ENCODE results near the gene FMNL3. TPM values are rescaled to one million over a fixed set of nuclear protein-coding genes. Genes with fewer than 3 reads are reported as not detected.

Gene FMNL3, protein sequence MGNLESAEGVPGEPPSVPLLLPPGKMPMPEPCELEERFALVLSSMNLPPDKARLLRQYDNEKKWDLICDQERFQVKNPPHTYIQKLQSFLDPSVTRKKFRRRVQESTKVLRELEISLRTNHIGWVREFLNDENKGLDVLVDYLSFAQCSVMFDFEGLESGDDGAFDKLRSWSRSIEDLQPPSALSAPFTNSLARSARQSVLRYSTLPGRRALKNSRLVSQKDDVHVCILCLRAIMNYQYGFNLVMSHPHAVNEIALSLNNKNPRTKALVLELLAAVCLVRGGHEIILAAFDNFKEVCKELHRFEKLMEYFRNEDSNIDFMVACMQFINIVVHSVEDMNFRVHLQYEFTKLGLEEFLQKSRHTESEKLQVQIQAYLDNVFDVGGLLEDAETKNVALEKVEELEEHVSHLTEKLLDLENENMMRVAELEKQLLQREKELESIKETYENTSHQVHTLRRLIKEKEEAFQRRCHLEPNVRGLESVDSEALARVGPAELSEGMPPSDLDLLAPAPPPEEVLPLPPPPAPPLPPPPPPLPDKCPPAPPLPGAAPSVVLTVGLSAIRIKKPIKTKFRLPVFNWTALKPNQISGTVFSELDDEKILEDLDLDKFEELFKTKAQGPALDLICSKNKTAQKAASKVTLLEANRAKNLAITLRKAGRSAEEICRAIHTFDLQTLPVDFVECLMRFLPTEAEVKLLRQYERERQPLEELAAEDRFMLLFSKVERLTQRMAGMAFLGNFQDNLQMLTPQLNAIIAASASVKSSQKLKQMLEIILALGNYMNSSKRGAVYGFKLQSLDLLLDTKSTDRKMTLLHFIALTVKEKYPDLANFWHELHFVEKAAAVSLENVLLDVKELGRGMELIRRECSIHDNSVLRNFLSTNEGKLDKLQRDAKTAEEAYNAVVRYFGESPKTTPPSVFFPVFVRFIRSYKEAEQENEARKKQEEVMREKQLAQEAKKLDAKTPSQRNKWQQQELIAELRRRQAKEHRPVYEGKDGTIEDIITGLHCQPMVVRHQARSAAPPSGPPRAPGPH
- 33.5 and 48.5 TPM in 2 replicates for total RNA-seq

DNA sequence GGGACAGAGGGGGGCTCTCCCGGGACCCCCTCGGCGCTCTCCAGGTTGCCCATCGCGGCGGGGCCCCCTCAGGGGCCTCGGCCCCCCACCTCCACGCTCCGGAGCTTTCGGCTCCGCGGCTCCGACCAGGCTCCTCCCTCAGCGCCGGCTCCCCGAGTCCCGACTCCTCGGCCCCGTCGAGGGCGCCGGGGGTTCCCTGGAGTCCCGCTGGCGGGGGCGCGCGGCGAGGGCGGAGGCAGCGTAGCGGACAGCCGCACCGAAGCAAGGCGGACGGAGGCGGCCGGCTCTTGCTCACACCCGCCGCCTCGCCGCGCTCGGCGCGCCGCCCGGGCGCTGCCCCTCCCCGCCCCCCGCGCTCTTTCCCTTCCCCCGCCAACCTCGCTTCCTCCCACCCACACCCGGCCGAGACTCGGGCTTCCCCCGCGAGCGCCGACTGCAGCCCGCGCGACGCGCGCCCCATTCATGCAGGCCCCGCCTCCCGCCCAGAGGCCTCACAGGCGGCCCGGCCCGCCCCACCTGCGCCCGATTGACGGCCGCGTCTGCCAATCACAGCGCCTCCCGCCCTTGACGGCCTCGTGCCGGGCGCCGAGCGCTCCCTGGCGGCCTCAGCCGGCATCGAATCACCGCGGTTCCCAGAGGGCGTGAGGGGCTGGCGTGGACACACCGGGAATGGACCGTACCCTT is at the start of gene FMNL3:
Gene FMNL3, minus strand, starts transcription at position 278 of the 684 bp plus-strand sequence. Its CDS starts 225 bp downstream, at position 53.

DNA sequence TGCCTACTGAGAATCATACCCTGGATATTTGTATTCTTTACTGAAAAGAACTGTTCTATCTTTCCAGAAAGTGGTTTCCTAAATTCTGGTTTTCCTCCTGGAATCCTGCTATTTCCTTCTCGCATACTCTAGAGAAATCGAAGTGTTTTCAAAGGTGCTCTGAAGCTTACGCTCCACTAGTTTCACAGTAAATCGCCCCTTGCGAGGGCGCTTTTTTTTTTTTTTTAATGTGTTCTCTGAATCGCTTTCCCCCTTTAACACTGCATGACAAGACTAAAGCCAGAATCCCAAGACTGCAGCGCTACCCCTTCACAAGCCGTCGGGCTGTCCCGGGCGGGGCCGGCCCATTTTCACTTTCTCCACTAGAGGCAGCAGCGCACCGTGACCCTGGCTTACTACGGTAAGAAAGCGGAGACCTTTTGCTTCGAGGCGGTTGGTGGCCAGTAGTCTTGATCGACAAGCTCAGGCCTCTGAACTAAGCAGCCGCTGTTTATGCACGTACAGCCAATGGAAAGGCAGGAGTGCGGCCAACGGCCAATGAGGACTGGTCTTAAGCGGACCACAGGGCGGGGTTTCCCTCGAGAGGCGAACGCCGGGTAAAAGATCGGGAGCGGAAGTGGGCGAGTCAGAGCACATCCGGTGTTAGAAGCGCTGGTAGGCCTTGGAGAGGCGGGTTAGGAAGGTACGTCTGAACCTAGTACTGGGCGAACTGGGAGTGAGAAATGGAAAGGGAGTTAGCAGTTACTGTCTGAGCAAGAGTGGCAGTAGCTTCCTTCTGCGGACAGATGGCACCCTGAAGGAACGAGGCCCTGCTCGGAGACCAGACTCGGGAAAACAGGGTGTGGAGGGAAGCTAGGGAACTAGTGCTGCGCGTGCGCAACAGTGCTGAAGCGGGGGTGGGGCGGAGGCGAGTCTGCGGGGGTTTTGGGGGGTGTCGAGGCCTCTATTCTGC is 34.0 kb upstream of the FMNL3 start, which contains the start of gene TMBIM6:
Gene TMBIM6, plus strand, starts transcription at position 628 of the 952 bp plus-strand sequence. CDS start 10,937 bp downstream, outside the sequence.

DNA sequence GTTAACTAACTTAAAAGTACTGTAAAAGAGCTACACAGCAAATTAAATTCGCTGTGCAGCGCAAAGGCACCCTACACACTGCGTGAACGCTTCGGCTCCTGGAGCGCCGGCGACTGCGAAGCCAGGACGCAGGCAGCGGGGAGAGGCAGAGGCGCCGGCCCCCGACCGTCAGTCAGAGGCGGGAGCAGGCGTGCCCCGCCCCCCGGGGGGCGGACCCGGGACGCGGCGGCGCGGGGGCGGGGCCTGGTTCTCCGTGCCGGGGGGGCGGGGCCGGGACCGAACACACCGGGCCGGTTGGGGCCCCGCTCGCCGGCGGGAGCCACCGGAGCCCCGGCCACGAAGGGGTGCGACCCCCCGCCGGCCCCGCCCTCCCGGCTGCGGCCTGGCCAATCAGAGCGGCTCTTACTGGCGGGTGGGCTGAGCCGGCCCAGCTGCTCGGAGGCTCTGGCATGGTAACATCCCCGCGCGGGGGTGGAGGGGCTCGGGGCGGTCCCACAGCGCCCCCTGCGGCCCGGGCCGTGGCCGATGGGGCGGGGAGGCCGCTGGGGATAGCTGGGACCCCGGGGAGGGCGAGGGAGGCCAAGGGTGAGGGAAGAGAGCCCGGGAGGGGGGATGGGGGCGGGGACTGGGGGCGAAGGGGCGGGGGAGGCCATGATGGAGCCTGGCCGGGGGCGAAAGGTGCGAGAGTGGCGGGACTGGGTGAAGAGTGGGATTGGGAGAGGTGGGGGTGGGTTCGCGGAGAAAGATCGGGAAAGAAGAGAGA is 83.9 kb downstream of the FMNL3 start, which contains the start of gene PRPF40B:
Gene PRPF40B, plus strand, starts transcription at position 420 of the 763 bp plus-strand sequence. Its CDS starts 30 bp downstream, at position 450.

DNA sequence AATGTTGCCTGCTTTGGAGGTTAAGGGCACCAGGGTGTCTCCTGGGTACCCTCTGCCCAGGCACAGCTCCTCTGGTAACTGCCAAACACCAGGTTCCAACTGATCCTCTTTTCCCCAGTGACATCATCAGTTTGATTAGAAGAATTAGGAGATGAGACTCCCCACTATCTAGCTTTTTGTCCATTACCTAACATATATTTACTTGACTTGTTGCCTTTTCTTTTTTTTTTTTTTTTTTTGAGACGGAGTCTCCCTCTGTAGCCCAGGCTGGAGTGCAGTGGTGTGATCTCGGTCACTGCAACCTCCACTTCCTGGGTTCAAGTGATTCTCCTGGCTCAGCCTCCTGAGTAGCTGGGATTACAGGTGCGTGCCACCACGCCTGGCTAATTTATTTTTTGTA is 101.7 kb downstream of the FMNL3 start, which contains the start of gene FAM186B:
Gene FAM186B, minus strand, starts transcription at position 101 of the 400 bp plus-strand sequence. CDS start 162 bp downstream, outside the sequence.

Other genes starting within 250 kb of the FMNL3 start
- under 0.01 and 0.28 TPM in 2 replicates for gene KCNH3, start 168.4 kb downstream of the FMNL3 start, total RNA-seq
- gene MCRS1, start 139.3 kb downstream of the FMNL3 start, total RNA-seq: 30.2 and 61.3 TPM in 2 replicates
- 0.19 and 0.28 TPM in 2 replicates for gene FAM186B, start 101.8 kb downstream of the FMNL3 start, total RNA-seq
- 8.4 and 10.4 TPM in 2 replicates for gene PRPF40B, start 83.8 kb downstream of the FMNL3 start, total RNA-seq
- gene TMBIM6, start 34.2 kb upstream of the FMNL3 start, total RNA-seq: 353 and 437 TPM in 2 replicates
- gene NCKAP5L, start 121.0 kb upstream of the FMNL3 start, total RNA-seq: 11.5 and 12.7 TPM in 2 replicates
- 4.2 and 5.1 TPM in 2 replicates for gene BCDIN3D, start 135.7 kb upstream of the FMNL3 start, total RNA-seq
- gene FAIM2, start 196.5 kb upstream of the FMNL3 start, total RNA-seq: 0.77 and 1.7 TPM in 2 replicates
- gene AQP2, start 243.3 kb upstream of the FMNL3 start, total RNA-seq: not detected in 2 replicates

Data from regular cardiac myocyte (primary cell).